NB4 (cell line): Measurements from ENCODE around the gene VWA2.

Experiments used
- DNase-seq: peaks from one replicate; pipeline ENCODE4 v3.0.0; 2010; ENCODE audit warnings: low read depth
- H3K4me3 ChIP-seq: one replicate; pipeline ENCODE4 v1.5.1; 2011; ENCODE audit warnings: mild to moderate bottlenecking, low read depth, low read length, moderate library complexity
- CTCF ChIP-seq: IDR thresholded peaks from one replicate; pipeline ENCODE4 v1.5.1; 2012; ENCODE audit warnings: low read depth, low read length
- MYC ChIP-seq: IDR thresholded peaks from 2 replicates; pipeline ENCODE4 v1.6.1; 2011; ENCODE audit warnings: low read depth, low read length
- POLR2A ChIP-seq: IDR thresholded peaks from 2 replicates; pipeline ENCODE4 v1.6.1; 2011; ENCODE audit warnings: mild to moderate bottlenecking; ENCODE audit not compliant: insufficient read length; ENCODE audit errors: extremely low read depth
- TF ChIP-seq, protein P1 (sequence below): IDR thresholded peaks from 2 replicates; pipeline ENCODE4 v1.6.1; 2011; ENCODE audit warnings: low read depth, low read length

Gene VWA2

GRCh38 chr10:114319406-114320248 lies 80.6 kb downstream of the VWA2 start:
- no peak for DNase-seq
- TF ChIP-seq POLR2A, result no peak
- TF ChIP-seq MYC, result no peak
- TF ChIP-seq, protein P1, sequence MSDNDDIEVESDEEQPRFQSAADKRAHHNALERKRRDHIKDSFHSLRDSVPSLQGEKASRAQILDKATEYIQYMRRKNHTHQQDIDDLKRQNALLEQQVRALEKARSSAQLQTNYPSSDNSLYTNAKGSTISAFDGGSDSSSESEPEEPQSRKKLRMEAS, result no peak
- no peak for TF ChIP-seq CTCF
- no peak overlapping the region for H3K4me3 ChIP-seq

DNA sequence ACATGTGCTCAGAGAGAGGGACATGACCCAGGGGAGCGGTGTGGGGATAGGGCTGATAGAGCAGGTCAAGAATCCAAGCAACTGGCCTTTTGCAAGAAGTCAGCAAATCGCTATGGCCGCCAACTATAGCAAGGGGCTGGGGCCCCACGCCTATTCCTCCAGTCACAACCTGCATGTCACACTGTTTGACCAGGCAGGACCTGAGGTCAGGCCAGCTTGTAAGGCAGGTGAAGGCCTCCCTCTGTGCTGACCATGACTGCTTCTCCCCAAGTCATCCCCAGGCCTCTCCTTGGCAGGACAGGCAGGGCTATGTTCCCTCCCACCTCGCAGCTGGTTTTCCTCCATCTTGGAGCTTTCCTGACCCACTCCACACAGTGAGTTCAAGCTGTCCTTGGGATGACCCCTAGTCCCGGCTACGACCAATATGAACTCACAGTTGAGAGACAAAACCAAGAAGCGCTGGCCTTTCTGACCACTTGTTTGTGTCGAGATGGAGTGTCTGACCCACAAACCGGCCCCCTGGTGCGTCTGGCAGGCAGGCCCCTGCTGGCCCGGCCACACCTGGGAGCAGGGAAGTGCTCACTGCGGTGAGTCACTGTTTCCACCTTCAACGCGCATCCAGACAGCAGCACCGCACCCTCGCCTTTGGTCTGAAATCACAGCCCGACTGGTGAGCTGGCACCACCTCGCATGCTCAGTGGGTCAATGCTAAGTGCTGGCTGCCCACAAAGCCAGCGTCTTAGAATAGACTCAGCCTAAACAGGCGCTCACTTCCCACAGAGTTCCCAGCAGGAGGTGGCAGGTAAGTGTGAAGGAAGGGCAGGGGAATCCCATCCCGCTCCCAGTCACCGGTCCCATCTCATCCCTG lies 81.4 kb downstream of the VWA2 start:
- TF ChIP-seq, protein P1, result no peak
- no peak for TF ChIP-seq CTCF
- TF ChIP-seq MYC, result no peak
- DNase-seq, result no peak

DNA sequence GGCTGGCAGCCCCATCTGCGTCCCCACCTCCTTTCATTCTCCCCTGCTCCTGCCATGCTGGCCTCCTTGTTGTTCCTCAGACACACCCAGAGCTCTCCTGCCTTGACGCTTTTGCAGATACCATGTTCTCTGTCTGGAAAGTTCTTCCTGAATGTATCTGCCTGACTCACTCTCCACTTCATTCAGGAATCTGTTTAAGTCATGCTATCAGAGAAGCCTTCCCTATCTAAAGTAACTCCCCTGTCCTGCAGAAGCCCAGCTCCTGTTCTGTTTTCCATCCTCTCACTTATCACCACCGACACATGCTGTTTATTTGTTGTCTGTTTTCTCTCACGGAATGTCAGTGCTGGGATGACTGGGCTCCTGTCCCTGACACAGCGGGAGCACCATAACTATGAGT lies 83.3 kb downstream of the VWA2 start:
- no peak for DNase-seq
- no peak for TF ChIP-seq MYC
- TF ChIP-seq, protein P1, result no peak
- TF ChIP-seq CTCF, result no peak
- no peak for TF ChIP-seq POLR2A
- H3K4me3 ChIP-seq, result no peak overlapping the region

More for the DNA sequence above, 81.4 kb downstream of the VWA2 start:
- no peak overlapping the region for H3K4me3 ChIP-seq

- no peak overlapping the region for H3K4me3 ChIP-seq
- DNase-seq, result no peak
- TF ChIP-seq MYC, result no peak
Observed at GRCh38 chr10:114323023-114323422, 84.0 kb downstream of the VWA2 start.

- TF ChIP-seq CTCF (no peak), POLR2A (no peak), MYC (no peak)
- TF ChIP-seq, protein P1, result no peak
- no peak overlapping the region for H3K4me3 ChIP-seq
- no peak for DNase-seq
Observed at GRCh38 chr10:114326795-114327194, 87.7 kb downstream of the VWA2 start.

DNA sequence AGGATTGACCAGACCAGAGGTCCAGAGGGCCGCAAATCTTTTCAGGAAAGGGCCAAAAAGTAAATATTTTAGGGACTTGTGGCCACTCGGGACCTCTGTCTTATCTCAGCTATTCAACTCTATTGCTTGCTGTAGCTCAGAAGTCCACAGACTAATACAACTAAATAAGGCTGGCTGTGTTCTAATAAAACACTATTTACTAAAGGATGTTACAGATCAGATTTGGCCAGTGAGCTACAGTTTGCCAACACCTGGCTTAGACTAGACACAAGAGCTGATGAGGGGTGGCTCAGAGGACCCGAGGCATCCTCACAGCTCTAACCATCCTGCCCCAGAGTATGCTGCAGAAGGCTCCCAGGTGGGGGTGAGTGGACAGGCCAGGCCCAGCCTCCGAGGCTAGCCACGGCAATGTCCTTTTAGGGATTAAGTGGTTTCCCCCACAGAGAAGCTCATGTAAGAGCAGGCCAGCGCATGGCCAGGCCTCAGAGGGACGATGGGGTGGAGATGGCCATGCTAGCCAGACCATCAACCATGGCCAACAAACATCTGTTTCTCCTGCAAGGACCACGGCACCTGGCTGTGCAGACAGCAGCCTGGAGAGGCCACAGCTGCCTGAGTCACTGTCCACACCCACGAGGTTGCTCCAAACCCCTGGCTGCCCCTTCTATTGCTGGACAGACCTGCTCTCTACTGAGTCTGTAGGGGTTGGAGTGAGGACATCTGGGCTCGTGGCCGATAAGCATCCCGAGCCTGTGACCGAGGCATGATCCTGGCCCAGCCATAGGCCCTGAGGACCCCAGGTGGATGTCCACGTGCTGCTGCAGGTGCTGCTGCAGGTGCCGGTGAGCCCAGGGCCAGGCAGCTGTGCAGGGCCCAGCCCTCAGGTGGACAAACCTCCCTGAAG lies 88.7 kb downstream of the VWA2 start:
- no peak for DNase-seq
- no peak overlapping the region for H3K4me3 ChIP-seq
- TF ChIP-seq CTCF (no peak), MYC (no peak), POLR2A (no peak)
- TF ChIP-seq, protein P1, result no peak
